GM12878 (cell line): ENCODE measurements around the gene PEF1.

ENCODE experiments used
- EP300 ChIP-seq, 2 experiments: fragments of 150-350 bp in 1 of 2; IDR thresholded peaks; 2 replicates each; pipeline ENCODE4 v1.6.1; 2011 to 2012; ENCODE audit warnings: low read depth in 2 of 2, low read length in 2 of 2, borderline replicate concordance in 1 of 2, improper control_type of control experiment in 1 of 2, inconsistent platforms in 1 of 2; ENCODE audit not compliant: control insufficient read depth in 1 of 2
- GABPA ChIP-seq: IDR thresholded peaks from 2 replicates; pipeline ENCODE4 v1.6.1; 2014; ENCODE audit warnings: antibody characterized with exemption, low read depth, mild to moderate bottlenecking, inconsistent platforms
- JUNB ChIP-seq: IDR thresholded peaks from 2 replicates; pipeline ENCODE4 v1.6.1; 2016; ENCODE audit warnings: antibody characterized with exemption, mild to moderate bottlenecking
- POLR2A ChIP-seq: IDR thresholded peaks from 2 replicates; pipeline ENCODE4 v1.6.1; 2011; ENCODE audit warnings: low read depth, mild to moderate bottlenecking, low read length
- RCOR1 ChIP-seq: conservative IDR thresholded peaks from 2 replicates; pipeline ENCODE4 v1.6.1; 2012; ENCODE audit warnings: low read depth, low read length, improper control_type of control experiment
- TF ChIP-seq, protein P1 (sequence below): IDR thresholded peaks from 2 replicates; pipeline ENCODE4 v1.6.1; 2011; ENCODE audit warnings: low read depth, low read length, improper control_type of control experiment, borderline replicate concordance
- TF ChIP-seq, protein P2 (sequence below): IDR thresholded peaks from 2 replicates; pipeline ENCODE4 v1.6.1; 2012; ENCODE audit warnings: low read depth, low read length, improper control_type of control experiment

- TF ChIP-seq POLR2A: no peak
- TF ChIP-seq, protein P1, sequence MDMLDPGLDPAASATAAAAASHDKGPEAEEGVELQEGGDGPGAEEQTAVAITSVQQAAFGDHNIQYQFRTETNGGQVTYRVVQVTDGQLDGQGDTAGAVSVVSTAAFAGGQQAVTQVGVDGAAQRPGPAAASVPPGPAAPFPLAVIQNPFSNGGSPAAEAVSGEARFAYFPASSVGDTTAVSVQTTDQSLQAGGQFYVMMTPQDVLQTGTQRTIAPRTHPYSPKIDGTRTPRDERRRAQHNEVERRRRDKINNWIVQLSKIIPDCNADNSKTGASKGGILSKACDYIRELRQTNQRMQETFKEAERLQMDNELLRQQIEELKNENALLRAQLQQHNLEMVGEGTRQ: no peak
- no peak for TF ChIP-seq JUNB
- no peak for TF ChIP-seq EP300 (IDR thresholded peaks at IDR 0.05; ENCODE audit: borderline replicate concordance in 1 of 2, control insufficient read depth in 1 of 2, low read depth in 2 of 2, low read length in 2 of 2)
- TF ChIP-seq, protein P2, sequence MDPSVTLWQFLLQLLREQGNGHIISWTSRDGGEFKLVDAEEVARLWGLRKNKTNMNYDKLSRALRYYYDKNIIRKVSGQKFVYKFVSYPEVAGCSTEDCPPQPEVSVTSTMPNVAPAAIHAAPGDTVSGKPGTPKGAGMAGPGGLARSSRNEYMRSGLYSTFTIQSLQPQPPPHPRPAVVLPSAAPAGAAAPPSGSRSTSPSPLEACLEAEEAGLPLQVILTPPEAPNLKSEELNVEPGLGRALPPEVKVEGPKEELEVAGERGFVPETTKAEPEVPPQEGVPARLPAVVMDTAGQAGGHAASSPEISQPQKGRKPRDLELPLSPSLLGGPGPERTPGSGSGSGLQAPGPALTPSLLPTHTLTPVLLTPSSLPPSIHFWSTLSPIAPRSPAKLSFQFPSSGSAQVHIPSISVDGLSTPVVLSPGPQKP: no peak
- no peak for TF ChIP-seq RCOR1
- no peak for TF ChIP-seq GABPA
These were observed 22.6 kb downstream of the PEF1 start for GRCh38 chr1:31621847-31622730.
